ENCODE data around the gene NSG2. TPM values are rescaled to one million over a fixed set of nuclear protein-coding genes. Genes with fewer than 3 reads are reported as not detected.

NSG2 gene
- total and polyA plus RNA-seq, 2 of the 4 experiments (the other 2 are of a cell fraction): not detected

DNA sequence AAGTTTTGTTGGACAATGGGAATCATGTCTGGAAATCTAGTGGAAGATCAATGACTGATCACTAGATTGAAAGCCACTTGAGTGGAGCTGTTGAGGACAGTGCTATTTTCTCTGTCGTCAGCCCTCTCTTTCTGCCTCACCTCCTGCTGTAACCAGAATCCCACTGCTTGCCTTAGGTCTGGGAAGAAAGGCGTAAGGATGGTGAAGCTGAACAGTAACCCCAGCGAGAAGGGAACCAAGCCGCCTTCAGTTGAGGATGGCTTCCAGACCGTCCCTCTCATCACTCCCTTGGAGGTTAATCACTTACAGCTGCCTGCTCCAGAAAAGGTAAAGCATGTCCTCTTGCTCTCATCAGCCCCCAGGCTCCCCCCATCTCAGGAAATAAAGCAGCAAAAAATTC, 1.1 kb downstream of the NSG2 start:
- no peak overlapping the region for H4K8ac ChIP-seq (ENCODE audit: low read depth in 2 of 2, low read length in 2 of 2)
- no peaks in the 10 kb centered on the region for H3K9me3 ChIP-seq (ENCODE audit: control insufficient read depth, insufficient read depth, low read length)
- H3K56ac ChIP-seq (ENCODE audit: extremely low read depth, insufficient read depth, low read length): no peak overlapping the region
- CTCF ChIA-PET: no interaction called here
- H2BK20ac ChIP-seq (ENCODE audit: low read depth, low read length): no peak overlapping the region
- no peak overlapping the region for H4K5ac ChIP-seq (ENCODE audit: low read depth, low read length)
- H3K9me1 ChIP-seq (ENCODE audit: insufficient read depth, low read length): no peaks in the 10 kb centered on the region
- no peak overlapping the region for H3K18ac ChIP-seq (ENCODE audit: low read depth, low read length)
- no peak overlapping the region for H4K91ac ChIP-seq (ENCODE audit: insufficient read depth, low read depth, low read length)
- no peak overlapping the region for H2AK9ac ChIP-seq (replicated peaks; ENCODE audit: low read depth, low read length, poor library complexity)
- H3K4me3 ChIP-seq (ENCODE audit: insufficient read depth, low read depth, low read length): no peak overlapping the region
- H2AK5ac ChIP-seq (ENCODE audit: low read depth, low read length): no peak overlapping the region
- H2AFZ ChIP-seq (replicated peaks; ENCODE audit: low read length, poor library complexity): no peak overlapping the region
- H3K79me1 ChIP-seq (ENCODE audit: low read depth in 1 of 2, low read length in 2 of 2): no peaks in the 10 kb centered on the region
- DNase-seq (no peak), ATAC-seq (ENCODE audit: low read depth) (no peak)
- H2BK15ac ChIP-seq (ENCODE audit: low read depth, low read length): no peak overlapping the region
- in situ Hi-C loops (cut with MboI; ENCODE audit: low sequenced_read_pairs) (no loop called here), intact Hi-C loops (cut with micrococcal nuclease) (no loop called here), dilution Hi-C loops (cut with HindIII; ENCODE audit: low sequenced_read_pairs, unreplicated experiment) (no loop called here)
- H3K4ac ChIP-seq (ENCODE audit: low read depth, low read length): no peak overlapping the region
- BruUV-seq (replicated peaks): no TSS peak
- no peak overlapping the region for H3K27ac ChIP-seq (ENCODE audit: insufficient read depth, low read length)
- no peaks in the 10 kb centered on the region for H4K20me1 ChIP-seq (ENCODE audit: insufficient read depth, low read length)
- H2BK5ac ChIP-seq (ENCODE audit: low read depth, low read length, poor library complexity, severe bottlenecking): no peak overlapping the region
- H3K9ac ChIP-seq (ENCODE audit: low read depth, low read length): no peak overlapping the region
- WGBS, 2 experiments (ENCODE audit: extremely low coverage in 2 of 2, insufficient read length in 1 of 2): 60% methylated on average over 3 of the region's 5 CpGs; no CpG with 5 or more reads in 1 of the 2 experiments
- no peaks in the 10 kb centered on the region for H3K36me3 ChIP-seq (ENCODE audit: control insufficient read depth, insufficient read depth, low read length)
- H2BK120ac ChIP-seq (ENCODE audit: low read depth, low read length): no peak overlapping the region
- no peaks in the 10 kb centered on the region for H3K27me3 ChIP-seq (ENCODE audit: control insufficient read depth, insufficient read depth, low read length)
- POLR2A ChIA-PET (ENCODE audit: unreplicated experiment): no interaction called here
- TF ChIP-seq RCOR1 (IDR thresholded peaks at IDR 0.05; ENCODE audit: insufficient replicate concordance, low read length) (no peak), CHD1 (IDR thresholded peaks at IDR 0.05; ENCODE audit: low read depth, low read length) (no peak), MAFK (IDR thresholded peaks at IDR 0.05; ENCODE audit: low read depth, low read length) (no peak), POLR2A (IDR thresholded peaks at IDR 0.05; ENCODE audit: low read depth, low read length) (no peak), BHLHE40 (IDR thresholded peaks at IDR 0.05; ENCODE audit: low read depth, low read length) (no peak), NFE2L2 (IDR thresholded peaks at IDR 0.05; ENCODE audit: low read depth, low read length) (no peak), FOS (IDR thresholded peaks at IDR 0.05; ENCODE audit: low read depth, low read length) (no peak), SMC3 (IDR thresholded peaks at IDR 0.05; ENCODE audit: low read depth, low read length) (no peak)
- TF ChIP-seq, protein P1, sequence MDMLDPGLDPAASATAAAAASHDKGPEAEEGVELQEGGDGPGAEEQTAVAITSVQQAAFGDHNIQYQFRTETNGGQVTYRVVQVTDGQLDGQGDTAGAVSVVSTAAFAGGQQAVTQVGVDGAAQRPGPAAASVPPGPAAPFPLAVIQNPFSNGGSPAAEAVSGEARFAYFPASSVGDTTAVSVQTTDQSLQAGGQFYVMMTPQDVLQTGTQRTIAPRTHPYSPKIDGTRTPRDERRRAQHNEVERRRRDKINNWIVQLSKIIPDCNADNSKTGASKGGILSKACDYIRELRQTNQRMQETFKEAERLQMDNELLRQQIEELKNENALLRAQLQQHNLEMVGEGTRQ (IDR thresholded peaks at IDR 0.05; ENCODE audit: low read depth, low read length): no peak
- H3K4me1 ChIP-seq (ENCODE audit: control insufficient read depth, insufficient read depth, low read length): no peaks in the 10 kb centered on the region
- H3K23ac ChIP-seq (ENCODE audit: low read depth, low read length): no peak overlapping the region
- no peak overlapping the region for H3K14ac ChIP-seq (replicated peaks; ENCODE audit: low read depth, low read length)
- H3K4me2 ChIP-seq (ENCODE audit: low read depth, low read length): no peak overlapping the region
